Lung (tissue), 12 donors: ENCODE results near the gene MAST1. TPM values are rescaled to one million over a fixed set of nuclear protein-coding genes. Genes with fewer than 3 reads are reported as not detected.

Experiments used
- ATAC-seq: fragments of 200-7000 bp; cut with Tn5 transposase; one replicate; pipeline ENCODE4 v1.9.1; 2020; ENCODE audit warnings: moderate number of reproducible peaks; ENCODE audit not compliant: insufficient read depth, low FRiP score
- DNase-seq, 3 donors: peaks; one replicate each; pipeline ENCODE4 v3.0.0-alpha.2; 2013 to 2017
- H3K27ac ChIP-seq, 2 donors: one replicate each; pipeline ENCODE4 v1.5.1; 2013; ENCODE audit warnings: mild to moderate bottlenecking in 2 of 2, moderate library complexity in 2 of 2, control low read depth in 1 of 2, inconsistent platforms in 1 of 2, low read depth in 1 of 2, low read length in 1 of 2
- H3K27me3 ChIP-seq, 3 donors: one replicate each; pipeline ENCODE4 v1.5.1; 2013; ENCODE audit warnings: low read length in 2 of 3; ENCODE audit not compliant: control insufficient read depth in 3 of 3, insufficient read depth in 3 of 3
- H3K36me3 ChIP-seq, 4 donors: one replicate each; pipeline ENCODE4 v1.5.1; 2013; ENCODE audit warnings: low read length in 4 of 4, mild to moderate bottlenecking in 1 of 4, moderate library complexity in 1 of 4; ENCODE audit not compliant: control insufficient read depth in 4 of 4, insufficient read depth in 4 of 4
- H3K4me1 ChIP-seq, 5 donors: one replicate each; pipeline ENCODE4 v1.5.1; 2013; ENCODE audit warnings: low read length in 5 of 5, mild to moderate bottlenecking in 2 of 5, moderate library complexity in 1 of 5; ENCODE audit not compliant: control insufficient read depth in 5 of 5, insufficient read depth in 5 of 5
- H3K4me3 ChIP-seq: one replicate; pipeline ENCODE4 v1.5.1; 2013; ENCODE audit warnings: mild to moderate bottlenecking, control low read depth, moderate library complexity
- H3K9ac ChIP-seq, 2 donors: one replicate each; pipeline ENCODE4 v1.5.1; 2013; ENCODE audit warnings: low read length in 2 of 2, control low read depth in 1 of 2; ENCODE audit not compliant: insufficient read depth in 1 of 2
- H3K9me3 ChIP-seq, 4 donors: one replicate each; pipeline ENCODE4 v1.5.1; 2013; ENCODE audit warnings: low read length in 3 of 4, mild to moderate bottlenecking in 1 of 4, moderate library complexity in 1 of 4; ENCODE audit not compliant: control insufficient read depth in 4 of 4, insufficient read depth in 3 of 4
- CTCF ChIP-seq: IDR thresholded peaks from 2 replicates; pipeline ENCODE4 v1.5.1; 2012; ENCODE audit warnings: mild to moderate bottlenecking; ENCODE audit errors: control extremely low read depth, extremely low read depth
- WGBS, 2 donors: extraction: QIAGEN DNeasy Blood & Tissue Kit; methylation state at CpG; one replicate each; pipeline ENCODE4 v1.1.7; 2013; 5-methylcytosine and 5-hydroxymethylcytosine counted together
- polyA plus RNA-seq, 2 donors: library from polyadenylated mRNA; stranded (reverse); fragments of 200-250 nt; gene quantifications; one replicate each; pipeline ENCODE4 v1.2.1, GENCODE V29; 2013
- total RNA-seq, 2 donors: library from RNA; depleted of rRNA in 1 of 2; stranded (reverse); fragments of >200 nt in 1 of 2; gene quantifications; one replicate each; pipeline ENCODE4 v1.2.1, GENCODE V29; 2014 to 2021
- donor health status: control.
- donor health status: control.
- donor health status: Bipolar disorder and iron deficiency.
- donor health status: healthy.
- donor health status: DM: yes; HTN: yes; CAD: no.

MAST1 gene
- total and polyA plus RNA-seq, 4 donors: 0.08 to 0.88 (median 0.41) TPM

DNA sequence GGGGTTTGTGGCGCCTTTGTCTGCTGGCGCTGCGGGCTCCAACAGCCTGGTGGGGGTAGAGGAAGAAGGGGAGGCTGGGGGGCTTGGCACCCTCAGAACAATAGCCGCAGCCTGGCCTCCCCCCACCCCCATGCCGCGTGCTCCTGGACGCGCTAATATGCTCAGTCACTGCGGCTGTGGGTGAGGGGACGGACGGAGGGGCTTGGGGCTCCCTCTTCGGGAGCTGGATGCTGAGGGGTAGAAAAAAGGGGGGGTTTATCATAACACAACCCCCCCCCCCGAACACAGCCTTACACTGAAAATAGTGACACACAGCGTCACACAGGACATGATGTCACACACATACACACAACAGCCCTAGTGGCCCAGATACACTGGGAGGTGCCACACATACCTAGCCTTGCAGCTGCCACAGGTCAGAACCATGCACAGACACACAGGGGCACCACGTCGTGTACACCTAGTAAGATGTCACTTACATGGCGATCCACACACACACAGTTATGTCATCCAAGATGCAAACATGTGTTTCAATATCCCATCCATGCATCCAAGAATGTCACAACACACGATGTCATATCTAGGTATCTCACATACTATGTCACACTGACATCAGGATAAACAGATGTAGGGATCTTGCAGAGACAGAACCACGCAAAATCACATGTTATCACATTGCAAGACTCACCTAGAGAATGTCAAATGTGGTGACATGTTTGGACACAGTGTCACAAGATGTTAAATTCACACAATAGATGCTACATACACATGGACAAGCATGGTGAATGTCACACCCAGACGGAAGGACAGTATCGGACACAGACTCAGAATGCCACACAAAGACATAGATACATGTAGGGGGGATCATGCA, 806 bp downstream of the MAST1 start:
- Histone ChIP-seq H3K9me3 (peaks cover 0 to 8% (median 0%) of the 10 kb centered on the region in 4 donors), H3K4me1 (peaks cover 0 to 12% (median 0%) of the 10 kb centered on the region in 5 donors), H3K27ac (no peak overlapping the region), H3K36me3 (no peaks in the 10 kb centered on the region), H3K4me3 (no peak overlapping the region), H3K27me3 (peaks cover 0 to 71% (median 64%) of the 10 kb centered on the region in 3 donors), H3K9ac (no peak overlapping the region)
- WGBS, 2 donors: 20 to 23% methylated on average over 20 to 21 of the region's 21 CpGs
- no peak for TF ChIP-seq CTCF
- DNase-seq: no peak
- no peak for ATAC-seq

DNA sequence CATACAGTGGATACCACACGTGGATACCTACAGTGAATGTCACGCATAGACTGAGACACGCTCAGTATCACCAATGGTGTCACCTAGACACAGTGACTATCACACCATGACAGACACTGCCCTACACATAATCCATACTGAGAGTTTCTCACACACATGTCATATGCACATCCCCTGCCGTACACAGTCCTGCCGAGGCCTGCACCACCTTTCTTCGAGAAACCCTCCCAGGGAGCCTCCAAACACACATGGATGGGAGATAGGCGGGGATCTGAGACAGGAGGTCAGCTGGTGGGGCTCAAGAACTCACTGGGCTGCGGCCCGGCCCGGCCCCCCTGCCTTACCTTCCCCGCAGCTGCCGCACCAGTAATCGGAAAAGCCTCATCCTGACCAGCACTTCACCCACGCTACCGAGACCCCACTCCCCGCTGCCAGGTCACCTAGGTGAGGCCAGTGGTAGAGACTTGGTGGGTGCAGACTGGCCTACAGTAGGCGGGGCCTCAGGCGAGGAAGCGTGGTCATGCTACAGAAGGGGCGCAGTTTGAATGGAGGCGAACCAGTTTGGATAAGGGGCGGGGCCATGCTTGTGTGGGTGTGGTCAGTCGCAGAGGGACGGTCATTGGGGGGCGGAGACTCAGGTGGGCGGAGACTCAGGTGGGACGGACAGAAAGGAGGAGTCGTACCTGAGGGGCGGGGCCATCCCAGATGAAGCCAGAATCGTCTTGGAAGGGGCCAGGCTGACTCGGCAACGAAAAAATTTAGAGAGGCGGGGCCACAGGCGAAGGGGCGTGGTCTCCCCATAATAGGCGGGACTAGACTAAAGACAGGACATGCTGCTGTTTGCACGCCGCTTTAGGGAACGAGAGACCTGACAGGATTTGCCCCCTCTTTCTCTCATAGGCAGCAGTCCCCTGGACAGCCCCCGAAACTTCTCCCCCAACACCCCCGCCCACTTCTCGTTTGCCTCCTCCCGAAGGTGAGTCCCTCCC, 2.1 kb downstream of the MAST1 start:
- DNase-seq (peak; percentile 42 to 83 (median 45)), ATAC-seq (peak; percentile 63)
- Histone ChIP-seq H3K9me3 (peaks cover 0 to 5% (median 0%) of the 10 kb centered on the region in 4 donors), H3K4me3 (no peak overlapping the region), H3K27ac (no peak overlapping the region), H3K36me3 (no peaks in the 10 kb centered on the region), H3K27me3 (peaks cover 0 to 58% (median 52%) of the 10 kb centered on the region in 3 donors), H3K4me1 (peaks cover 0 to 9% (median 0%) of the 10 kb centered on the region in 5 donors), H3K9ac (no peak overlapping the region)
- no peak for TF ChIP-seq CTCF
- 23 to 28% methylated on average over 43 of the region's 43 CpGs for WGBS, 2 donors

GRCh38 chr19:12841094-12841493, 2.8 kb downstream of the MAST1 start:
- no peak overlapping the region for H3K9ac ChIP-seq
- H3K27me3 ChIP-seq: peaks cover 0 to 51% (median 46%) of the 10 kb centered on the region in 3 donors
- peaks cover 0 to 3% (median 0%) of the 10 kb centered on the region in 4 donors for H3K9me3 ChIP-seq
- H3K27ac ChIP-seq: no peak overlapping the region
- DNase-seq (peak in 2 of 3 donors; percentile 38 to 67), ATAC-seq (no peak)
- no peaks in the 10 kb centered on the region for H3K36me3 ChIP-seq
- no peak for TF ChIP-seq CTCF
- peaks cover 0 to 8% (median 0%) of the 10 kb centered on the region in 5 donors for H3K4me1 ChIP-seq
- 1 to 4% methylated on average over 29 of the region's 29 CpGs for WGBS, 2 donors
- no peak overlapping the region for H3K4me3 ChIP-seq
